K562 treated with DMSO at 1 percent for 12 hours (cell line): Measurements from ENCODE around the gene APBA2. TPM values are rescaled to one million over a fixed set of nuclear protein-coding genes. Genes with fewer than 3 reads are reported as not detected.

Source experiments
- total RNA-seq: library from RNA; unstranded; fragments of 300-600 nt; gene quantifications from 2 replicates; pipeline ENCODE4 v1.2.3, GENCODE V29; 2022; ENCODE audit not compliant: insufficient read depth

Gene APBA2
- total RNA-seq: 13.8 and 26.1 TPM in 2 replicates

GRCh38 chr15:28885630-28886430 is at the start of gene APBA2:
Gene APBA2, plus strand, starts transcription at chr15:28885974. Its CDS starts 167,911 bp downstream, at chr15:29053885.

DNA sequence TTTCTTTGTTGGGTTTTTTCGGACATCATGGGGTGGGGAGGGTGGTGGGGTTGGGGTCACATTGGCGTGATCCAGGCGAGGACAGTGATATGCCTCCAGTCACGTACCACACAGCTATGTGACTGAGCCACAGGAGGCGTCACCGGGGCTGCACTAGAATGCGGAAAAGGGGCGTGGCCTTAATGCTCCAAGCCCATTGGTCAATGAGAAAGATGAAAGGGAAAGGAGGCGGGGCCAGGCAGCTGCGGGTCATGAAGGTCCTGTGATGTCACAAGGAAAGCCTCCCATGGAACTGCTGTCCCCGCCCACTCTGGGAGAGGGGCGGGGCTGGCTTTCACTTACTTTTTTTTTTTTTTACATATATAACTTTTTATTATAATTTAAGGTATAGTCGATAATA is 37.3 kb upstream of the APBA2 start, which contains the start of gene GOLGA6L7:
GOLGA6L7 (minus strand) TSS at position 124 of the 400 bp plus-strand sequence; CDS start at position 29, 95 bp downstream.

Other genes with a start within 250 kb of the APBA2 start
- not detected in 2 replicates for gene GOLGA8M, start 173.6 kb upstream of the APBA2 start, total RNA-seq
- gene GOLGA6L7, start 37.3 kb upstream of the APBA2 start, total RNA-seq: 0.34 TPM in 1 of 2 replicates, not detected in the other